GM21360 (cell line): Measurements from ENCODE around the gene JAG2.

Experiments
- ATAC-seq: cut with Tn5 transposase; IDR thresholded peaks from one replicate; pipeline ENCODE4 v1.9.1; 2021; ENCODE audit warnings: mild to moderate bottlenecking, moderate library complexity; ENCODE audit not compliant: unreplicated experiment

The JAG2 gene

GRCh38 chr14:105095236-105095805 is 73.3 kb downstream of the JAG2 start:
- no peak for ATAC-seq

GRCh38 chr14:105094193-105094907 is 74.2 kb downstream of the JAG2 start:
- no peak for ATAC-seq

GRCh38 chr14:105093431-105094192 is 75.0 kb downstream of the JAG2 start:
- ATAC-seq: peak; percentile 54

- peak; percentile 15 for ATAC-seq
Measured at GRCh38 chr14:105093038-105093430, 75.5 kb downstream of the JAG2 start.

GRCh38 chr14:105092171-105093037 is 76.2 kb downstream of the JAG2 start:
- ATAC-seq: no peak

GRCh38 chr14:105091517-105092170 is 76.9 kb downstream of the JAG2 start:
- ATAC-seq: no peak

GRCh38 chr14:105091054-105091516 is 77.5 kb downstream of the JAG2 start:
- ATAC-seq: no peak
